HG03575 (cell line): ENCODE measurements around the gene MBNL2.

Source experiments
- ATAC-seq: cut with Tn5 transposase; IDR thresholded peaks from one replicate; pipeline ENCODE4 v1.9.1; 2021; ENCODE audit not compliant: unreplicated experiment, insufficient number of reproducible peaks, low FRiP score; ENCODE audit errors: extremely low read depth

MBNL2 gene

GRCh38 chr13:97384371-97384770, 162.2 kb downstream of the MBNL2 start:
- ATAC-seq = no peak

DNA sequence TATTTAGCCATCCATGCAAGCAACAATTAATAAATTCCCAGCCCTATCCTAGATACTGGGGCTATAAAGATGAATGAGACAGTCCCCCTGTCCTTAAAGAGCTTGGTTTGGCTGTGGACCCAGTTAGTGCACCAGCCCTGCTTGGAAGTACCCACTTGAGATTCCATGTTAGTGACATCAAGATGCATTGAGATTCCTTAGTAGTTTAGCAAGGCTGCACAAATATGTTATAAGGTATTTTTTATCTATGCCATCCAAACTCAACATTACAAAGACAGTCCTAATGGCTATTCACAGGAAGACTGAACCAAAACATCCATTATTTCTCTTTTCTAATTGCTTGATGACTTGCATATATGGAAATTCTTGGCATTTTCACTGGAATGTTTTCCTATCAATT, 163.0 kb downstream of the MBNL2 start:
- ATAC-seq = no peak

DNA sequence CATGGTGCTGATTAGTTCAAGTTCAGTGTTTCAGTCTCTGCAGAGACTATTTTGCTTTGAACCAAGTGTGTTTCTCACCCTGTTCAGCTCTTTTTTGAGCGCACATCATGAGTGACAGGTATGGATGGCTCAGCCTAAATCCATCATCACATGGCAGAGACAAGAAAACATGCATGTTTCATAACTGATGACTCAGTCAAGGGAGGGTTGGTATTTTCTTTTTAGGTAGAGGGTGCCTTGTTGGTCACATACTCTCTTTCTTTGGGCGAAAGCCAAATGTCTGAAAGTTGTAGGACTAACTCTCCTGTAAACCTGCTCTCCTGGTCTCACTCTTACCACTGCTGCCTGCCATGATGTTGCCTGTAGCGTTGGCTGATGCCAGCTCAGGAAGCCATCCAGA, 163.7 kb downstream of the MBNL2 start:
- no peak for ATAC-seq

DNA sequence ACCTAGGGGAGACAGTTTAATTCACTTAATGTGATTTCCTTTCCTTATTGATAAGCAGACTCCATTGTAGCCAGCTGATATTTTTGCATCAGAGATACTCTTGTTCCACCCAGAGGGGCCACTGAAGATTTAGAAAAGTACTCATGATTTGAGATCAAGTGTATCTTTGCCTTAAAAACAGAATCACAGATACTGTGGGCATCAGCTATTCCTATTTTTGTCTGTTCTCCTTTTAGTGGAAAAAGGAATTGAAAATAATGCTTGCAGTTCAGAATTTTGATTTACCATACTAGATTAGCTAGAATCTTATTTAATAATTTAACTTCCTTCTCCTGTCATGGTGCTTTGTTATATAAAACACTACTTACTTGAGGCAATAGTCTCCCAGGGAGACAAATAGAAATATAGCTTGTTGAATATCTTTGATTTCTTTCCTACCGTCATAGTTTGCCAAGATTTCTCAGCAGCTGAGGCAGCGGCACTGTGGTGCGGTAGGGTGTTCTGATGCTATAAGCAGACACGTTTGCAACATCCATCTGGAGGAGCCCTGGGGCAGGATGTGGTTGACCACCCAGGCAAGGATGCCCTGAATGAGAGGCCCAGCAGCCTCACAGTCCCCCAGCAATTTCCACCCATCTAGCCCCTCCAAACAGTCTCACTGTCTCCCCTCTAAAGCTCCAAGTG, 164.8 kb downstream of the MBNL2 start:
- ATAC-seq = no peak

DNA sequence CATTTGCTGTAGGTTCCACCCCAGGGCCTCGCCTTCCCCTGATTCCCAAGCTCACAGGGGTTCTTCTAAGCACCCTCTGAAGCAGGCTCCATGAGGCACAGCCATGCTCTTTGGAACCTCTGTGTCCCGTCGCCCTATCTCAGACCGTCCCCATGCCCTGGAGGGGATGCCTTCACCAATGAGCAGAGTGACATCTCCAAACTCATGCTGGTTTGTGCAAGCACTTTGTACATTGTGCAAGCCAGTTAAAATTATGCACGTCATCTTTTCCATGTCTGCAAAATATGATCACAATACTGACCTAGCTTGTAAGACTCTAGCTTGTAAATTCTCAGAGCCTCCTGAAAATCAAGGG, 165.3 kb downstream of the MBNL2 start:
- ATAC-seq = no peak

GRCh38 chr13:97387890-97388289, 165.8 kb downstream of the MBNL2 start:
- no peak for ATAC-seq

DNA sequence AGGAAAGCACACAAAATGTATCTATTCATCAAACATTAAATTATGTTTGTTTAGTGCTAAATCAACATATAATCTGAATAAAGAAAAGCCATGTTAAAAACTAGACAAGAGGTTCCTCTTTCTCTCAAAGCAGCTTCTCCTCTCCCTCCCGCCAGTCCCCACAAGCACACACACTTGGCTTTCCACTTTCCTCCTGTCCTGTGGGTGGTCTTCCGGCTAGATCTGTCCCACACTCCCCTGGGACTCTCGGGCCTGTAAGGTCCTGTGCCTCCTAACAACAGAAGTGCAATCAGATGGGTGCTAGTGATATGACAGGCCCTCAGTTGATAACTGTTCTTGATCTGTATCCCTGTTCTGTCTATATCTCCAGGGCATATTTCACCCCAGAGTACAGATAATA, 166.2 kb downstream of the MBNL2 start:
- no peak for ATAC-seq

DNA sequence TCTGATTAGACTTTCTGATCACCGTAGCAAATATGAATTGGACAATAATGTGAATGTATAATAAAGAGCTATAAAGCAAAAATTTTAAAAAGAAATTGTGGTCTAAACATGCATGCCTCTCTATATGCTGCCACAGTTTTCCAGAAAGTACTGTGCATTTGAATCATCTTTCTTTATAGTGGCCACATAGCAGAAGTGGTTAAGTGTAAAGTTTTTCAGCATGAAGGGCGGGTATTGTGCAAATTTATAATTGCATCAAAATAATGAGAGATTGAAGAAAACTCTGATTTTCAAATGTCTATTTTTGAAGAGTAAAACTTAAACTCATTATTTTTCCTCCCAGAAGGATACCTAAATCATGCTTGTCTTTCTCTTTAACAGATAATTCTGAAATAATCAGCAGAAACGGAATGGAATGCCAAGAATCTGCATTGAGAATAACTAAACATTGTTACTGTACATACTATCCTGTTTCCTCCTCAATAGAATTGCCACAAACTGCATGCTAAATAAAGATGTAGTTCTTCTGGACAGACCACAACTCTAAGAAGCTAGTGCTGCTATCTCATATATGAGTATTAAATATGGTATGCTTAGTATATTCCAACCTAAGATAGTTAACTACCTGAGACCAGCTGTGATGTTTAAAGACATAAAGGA, 168.9 kb downstream of the MBNL2 start:
- ATAC-seq = no peak

DNA sequence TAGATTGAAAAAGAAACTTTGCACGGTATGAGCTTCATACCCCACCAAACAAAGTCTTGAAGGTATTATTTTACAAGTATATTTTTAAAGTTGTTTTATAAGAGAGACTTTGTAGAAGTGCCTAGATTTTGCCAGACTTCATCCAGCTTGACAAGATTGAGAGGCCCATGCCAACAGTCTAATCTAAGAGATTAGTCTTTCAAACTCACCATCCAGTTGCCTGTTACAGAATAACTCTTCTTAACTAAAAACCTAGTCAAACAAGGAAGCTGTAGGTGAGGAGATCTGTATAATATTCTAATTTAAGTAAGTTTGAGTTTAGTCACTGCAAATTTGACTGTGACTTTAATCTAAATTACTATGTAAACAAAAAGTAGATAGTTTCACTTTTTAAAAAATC, 169.9 kb downstream of the MBNL2 start:
- no peak for ATAC-seq

DNA sequence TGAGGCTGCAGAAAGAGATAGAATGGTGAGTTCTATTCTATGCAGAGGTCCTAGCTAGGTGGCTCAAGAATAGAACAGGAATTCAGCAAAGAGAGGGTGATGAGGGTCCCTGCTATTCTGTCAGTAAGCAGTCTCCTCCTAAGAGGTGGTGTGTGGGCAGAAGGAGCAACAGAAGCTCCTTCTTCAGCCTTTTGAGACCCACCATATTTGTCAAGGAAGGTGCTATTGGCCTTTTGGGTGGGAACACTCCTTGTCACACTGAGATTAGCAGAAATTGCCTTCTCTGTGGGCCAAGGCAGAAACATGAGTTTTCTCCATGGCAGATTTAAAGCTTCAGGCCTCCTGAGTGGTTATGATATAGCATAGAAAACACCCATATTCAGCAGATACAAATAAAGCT, 172.4 kb downstream of the MBNL2 start:
- ATAC-seq = no peak

DNA sequence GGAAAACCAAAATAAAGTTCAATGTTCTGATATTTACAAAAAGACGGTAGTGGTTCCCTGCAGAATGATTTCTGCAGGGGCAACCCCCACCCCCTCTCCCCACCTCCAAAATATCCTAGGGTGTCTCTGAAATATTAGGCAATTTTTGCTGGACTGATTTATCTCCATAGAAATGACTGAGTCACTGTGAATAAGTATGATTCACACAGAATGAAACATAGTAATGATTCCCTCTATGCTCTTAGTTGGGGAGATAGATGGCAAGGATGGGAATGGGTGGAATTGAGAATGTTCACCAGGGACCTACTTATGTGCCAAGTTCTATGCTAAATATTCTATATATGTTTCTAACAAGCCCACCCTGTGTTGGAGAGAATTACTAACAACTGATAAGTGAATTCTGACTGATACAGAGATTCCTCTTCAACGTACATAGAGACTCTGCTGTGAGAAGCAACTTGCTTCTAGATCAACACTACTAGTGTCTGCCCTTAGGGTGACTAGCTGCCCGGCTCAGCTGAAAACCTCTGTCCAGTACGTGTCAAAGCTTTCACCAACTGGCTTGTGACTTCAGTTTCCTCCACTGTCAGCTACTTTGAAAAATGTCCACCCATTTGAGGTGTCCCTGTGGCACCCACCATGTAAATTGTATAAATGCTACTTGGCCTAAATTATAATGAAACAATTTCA, 173.5 kb downstream of the MBNL2 start:
- no peak for ATAC-seq

DNA sequence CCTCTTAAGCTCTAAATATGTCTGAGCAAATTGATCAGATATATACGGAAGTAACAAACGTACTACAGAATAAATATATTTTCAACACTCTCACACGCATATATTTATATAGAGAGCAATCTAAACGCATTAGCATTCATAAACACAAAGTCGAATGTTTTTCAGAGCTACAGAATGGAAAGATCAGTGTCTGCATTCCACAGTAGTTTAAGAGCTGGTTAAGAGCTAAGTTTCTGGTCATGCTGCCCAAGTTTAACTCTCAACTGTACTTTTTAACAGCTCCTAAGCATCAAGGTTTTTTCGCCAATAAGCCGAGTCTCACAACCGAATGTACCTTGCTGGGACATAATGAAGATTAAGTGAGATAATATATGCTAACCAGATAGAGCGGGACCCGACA, 175.1 kb downstream of the MBNL2 start:
- no peak for ATAC-seq

DNA sequence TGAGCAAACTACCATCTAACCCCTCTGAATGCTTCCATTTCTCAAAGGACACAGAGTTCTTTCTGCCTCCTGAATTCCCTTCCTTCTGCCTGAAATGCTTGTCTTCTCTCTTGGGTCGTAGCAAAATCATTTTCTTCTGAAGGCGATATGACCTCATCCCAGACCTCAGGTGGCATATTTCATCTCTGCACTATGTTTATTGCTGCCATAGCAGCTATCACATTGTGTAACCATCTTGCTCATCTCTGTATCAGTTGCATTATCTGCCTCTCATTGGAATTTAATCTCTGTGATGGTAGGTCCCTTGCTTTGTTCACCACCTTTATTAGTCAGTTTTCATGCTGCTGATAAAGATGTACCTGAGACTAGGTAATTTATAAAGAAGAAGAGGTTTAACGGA, 179.3 kb downstream of the MBNL2 start:
- no peak for ATAC-seq

DNA sequence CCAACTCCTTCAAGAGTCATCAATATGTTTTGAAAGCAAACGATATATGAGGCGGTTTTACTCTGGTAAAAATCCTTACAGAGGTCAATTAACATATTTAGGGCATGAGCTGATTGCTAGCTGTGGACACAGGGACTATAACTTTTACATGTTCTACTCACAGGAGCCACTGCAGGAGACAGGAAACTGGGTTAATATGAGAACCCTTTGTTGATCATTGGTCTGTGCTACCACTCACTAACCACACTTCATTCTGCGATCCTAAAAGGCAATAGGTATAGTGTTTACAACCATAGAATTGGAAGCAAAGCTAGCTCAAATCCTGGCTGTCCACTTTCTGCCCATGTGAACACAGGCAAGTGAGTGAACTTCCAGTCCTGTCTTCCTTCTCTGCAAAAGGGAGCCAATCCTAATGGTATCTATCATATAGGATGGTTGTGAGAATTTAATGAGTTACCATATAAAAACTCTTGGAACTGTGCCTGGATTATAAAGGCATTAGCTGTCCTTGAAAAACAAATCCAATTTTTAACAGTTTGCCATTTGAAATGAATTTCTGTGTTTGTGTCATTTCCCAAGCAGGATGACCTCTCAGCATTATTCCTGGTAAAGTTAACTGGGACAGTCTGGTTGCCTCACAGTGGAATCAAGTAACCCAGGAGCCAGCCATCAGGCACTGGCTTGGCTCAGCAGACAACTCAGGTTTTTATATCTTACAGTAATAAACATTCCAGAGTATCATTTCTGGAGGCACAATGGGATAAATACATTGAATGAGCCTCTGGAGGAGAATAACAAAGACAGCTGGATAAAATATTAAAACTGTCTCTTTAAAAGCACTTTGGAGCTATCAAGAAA, 182.0 kb downstream of the MBNL2 start:
- ATAC-seq = no peak

- no peak for ATAC-seq
These were observed 185.4 kb downstream of the MBNL2 start for GRCh38 chr13:97407540-97407939.

DNA sequence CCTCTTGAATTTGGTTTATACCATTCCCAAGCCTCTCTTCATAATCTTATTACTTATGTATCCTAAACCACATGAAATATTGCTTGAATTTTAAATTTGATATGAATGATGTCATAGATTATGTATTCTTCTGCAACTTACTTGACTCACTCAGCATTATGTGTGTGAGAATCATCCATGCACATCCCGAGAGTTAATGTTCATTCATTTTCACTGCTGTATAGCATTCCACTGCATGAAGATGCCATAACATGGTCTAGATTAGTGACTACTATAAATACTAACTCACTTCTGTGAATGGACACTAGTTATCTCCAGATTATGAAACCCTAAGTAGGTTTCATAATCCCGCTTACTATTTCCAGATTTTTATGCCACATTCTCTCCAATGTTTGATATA, 186.8 kb downstream of the MBNL2 start:
- ATAC-seq = no peak

DNA sequence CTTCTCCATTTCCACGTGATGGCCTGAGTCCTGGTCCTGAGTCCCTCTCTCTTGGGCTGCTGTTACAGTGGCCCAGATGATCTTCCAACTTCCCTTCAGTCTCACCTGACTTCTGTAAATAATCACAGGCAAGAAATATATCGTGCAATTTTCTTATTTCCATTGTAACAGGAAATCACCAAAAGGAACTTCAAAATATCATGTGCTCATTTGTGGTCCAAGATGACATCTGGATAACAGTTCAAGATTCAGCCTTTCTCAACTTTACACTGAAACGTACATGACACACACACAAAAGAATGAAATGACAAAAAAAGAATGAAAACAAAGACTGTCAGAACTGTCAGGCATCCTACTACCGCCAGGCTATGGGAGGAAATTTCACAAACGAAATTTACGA, 189.9 kb downstream of the MBNL2 start:
- no peak for ATAC-seq

DNA sequence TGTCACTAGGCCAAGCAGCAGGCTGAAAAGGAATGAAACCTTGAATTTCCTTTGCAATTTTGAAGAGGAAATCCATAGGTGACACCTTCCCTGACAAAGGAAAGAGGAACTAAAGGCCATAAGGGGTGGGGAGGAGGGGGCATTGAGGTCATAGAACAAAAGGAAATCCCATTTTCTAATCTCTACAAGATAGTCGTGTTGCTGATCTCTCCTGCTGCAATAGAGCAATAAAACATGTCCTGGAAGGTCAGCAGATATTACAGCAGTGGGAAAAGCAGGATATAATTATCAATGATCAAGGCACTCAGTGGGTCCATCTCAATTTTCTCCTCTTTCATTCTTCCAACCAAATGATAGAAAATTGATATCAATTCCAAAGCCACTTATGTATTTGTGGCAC, 191.6 kb downstream of the MBNL2 start:
- ATAC-seq = no peak

DNA sequence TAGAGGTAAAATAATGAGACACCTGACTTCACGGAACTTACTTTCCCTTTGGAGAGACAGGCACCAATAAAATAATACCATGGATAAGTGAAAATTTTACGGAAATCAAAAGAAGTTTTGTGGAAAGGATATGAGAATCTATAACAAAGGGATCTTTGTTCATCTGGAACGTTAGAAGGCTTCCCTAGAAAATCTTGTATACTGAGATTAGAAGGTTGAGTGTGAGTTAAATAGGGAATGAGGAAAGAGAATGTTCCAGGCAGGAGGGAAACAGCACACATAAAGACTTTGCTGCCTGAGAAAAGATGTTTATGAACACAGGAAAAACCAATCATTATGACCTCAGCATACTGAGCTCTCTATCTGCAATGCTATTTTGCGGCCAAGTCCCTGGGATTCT, 192.3 kb downstream of the MBNL2 start:
- no peak for ATAC-seq

GRCh38 chr13:97417698-97418097, 195.6 kb downstream of the MBNL2 start:
- ATAC-seq = no peak
